Measurements from ENCODE around the gene CTNNBL1.
"Not testable (repeated sequence)": the region's sequence is repeated elsewhere in the genome, so short reads cannot be mapped to it uniquely, and the experiment has no call there.

CTNNBL1 gene

DNA sequence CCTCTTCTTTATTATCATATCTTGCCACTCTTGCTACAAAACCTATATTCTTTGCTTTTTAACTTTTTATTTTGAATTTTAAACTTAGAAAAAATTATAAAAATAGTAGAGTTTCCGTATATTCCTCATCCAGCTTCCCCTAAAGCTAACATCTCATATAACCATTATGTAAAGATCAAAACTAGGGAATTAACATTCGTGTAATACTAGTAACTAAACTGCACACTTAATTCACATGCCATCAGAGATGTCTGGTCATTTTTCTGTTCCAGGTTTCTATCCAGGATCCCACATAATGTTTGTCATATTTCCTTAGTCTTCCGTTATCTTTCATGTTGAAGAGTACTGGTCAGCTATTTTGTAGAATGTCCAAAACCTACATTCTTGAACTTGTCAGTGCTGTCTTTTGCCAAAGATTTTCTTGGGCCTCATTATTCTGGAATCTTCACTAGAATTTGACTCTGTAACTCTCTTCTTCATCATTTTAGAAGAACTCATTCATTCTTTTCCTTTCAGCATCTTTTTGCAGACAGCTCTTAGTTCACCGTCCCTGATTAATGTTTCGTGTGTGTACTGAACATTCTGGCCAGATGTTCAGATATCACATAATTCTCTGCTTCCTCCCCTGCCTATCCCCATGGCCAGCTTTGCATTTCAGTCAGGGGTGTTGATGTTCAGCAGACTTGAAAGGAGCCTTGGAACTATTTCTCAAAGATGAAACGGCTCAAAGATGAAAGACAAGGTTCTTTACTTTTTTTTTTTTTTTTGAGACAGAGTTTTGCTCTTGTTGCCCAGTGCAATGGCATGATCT, 9.4 kb downstream of the CTNNBL1 start:
- H3K4me3 ChIP-seq (ENCODE audit: low read length), result no peak overlapping the region
- no peaks in the 10 kb centered on the region for H3K27me3 ChIP-seq (ENCODE audit: insufficient read depth, low read length)
- peaks cover 3% of the 10 kb centered on the region for H3K9me3 ChIP-seq (ENCODE audit: low read length)
- no peaks in the 10 kb centered on the region for H3K4me1 ChIP-seq (ENCODE audit: insufficient read depth, low read length)
- H3K36me3 ChIP-seq (ENCODE audit: insufficient read depth, low read length), result peaks cover 3% of the 10 kb centered on the region
- H2AFZ ChIP-seq (ENCODE audit: low read depth, low read length), result no peak overlapping the region

DNA sequence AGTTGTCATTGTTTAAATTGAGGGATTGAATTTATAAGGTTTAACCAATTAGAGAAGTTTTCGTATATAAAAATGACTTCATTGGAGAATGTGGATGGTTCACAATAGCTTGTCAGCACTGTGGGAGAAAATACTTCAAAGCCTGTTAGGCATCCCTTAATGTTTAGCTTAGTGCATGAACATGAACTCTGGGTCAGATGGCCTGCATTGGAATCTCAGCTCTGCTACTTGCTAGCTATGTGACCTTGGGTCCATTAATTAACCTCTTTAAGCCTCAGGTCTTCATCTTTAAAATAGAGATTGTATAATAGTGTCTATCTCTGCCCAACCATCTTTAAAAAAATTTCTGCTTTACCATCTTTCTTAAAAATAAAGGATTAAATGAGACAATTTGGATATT, 11.1 kb downstream of the CTNNBL1 start:
- Histone ChIP-seq H3K9me3 (ENCODE audit: low read length) (peaks cover 3% of the 10 kb centered on the region), H3K36me3 (ENCODE audit: insufficient read depth, low read length) (no peaks in the 10 kb centered on the region), H3K4me1 (ENCODE audit: insufficient read depth, low read length) (peaks cover 4% of the 10 kb centered on the region), H3K27me3 (ENCODE audit: insufficient read depth, low read length) (no peaks in the 10 kb centered on the region), H3K4me3 (ENCODE audit: low read length) (no peak overlapping the region), H2AFZ (ENCODE audit: low read depth, low read length) (no peak overlapping the region)

DNA sequence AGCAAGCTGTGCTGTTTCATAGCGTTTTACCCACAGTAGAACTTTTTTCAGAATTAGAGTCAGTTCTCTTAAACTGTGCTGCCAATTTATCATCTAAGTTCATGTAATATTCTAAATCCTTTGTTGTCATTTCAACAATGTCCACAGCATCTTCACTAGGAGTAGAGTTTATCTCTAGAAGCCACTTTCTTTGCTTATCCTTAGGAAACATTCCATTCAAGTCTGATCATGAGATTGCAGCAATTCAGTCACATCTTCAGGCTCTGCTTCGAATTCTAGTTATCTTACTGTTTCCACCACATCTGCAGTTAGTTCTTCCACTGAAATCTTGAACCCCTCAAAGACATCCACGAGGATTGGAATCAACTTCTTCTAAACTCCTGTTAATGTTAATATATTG, 12.5 kb downstream of the CTNNBL1 start:
- no peak overlapping the region for H3K4me3 ChIP-seq (ENCODE audit: low read length)
- no peaks in the 10 kb centered on the region for H3K36me3 ChIP-seq (ENCODE audit: insufficient read depth, low read length)
- H3K9me3 ChIP-seq (ENCODE audit: low read length), result peaks cover 3% of the 10 kb centered on the region
- H3K4me1 ChIP-seq (ENCODE audit: insufficient read depth, low read length), result peaks cover 4% of the 10 kb centered on the region
- no peak overlapping the region for H2AFZ ChIP-seq (ENCODE audit: low read depth, low read length)
- H3K27me3 ChIP-seq (ENCODE audit: insufficient read depth, low read length), result no peaks in the 10 kb centered on the region

GRCh38 chr20:37711001-37711400, 17.2 kb downstream of the CTNNBL1 start:
- Histone ChIP-seq H3K4me1 (ENCODE audit: insufficient read depth, low read length) (peaks cover 4% of the 10 kb centered on the region), H3K27me3 (ENCODE audit: insufficient read depth, low read length) (no peaks in the 10 kb centered on the region), H3K4me3 (ENCODE audit: low read length) (no peak overlapping the region), H3K9me3 (ENCODE audit: low read length) (peaks cover 3% of the 10 kb centered on the region), H2AFZ (ENCODE audit: low read depth, low read length) (no peak overlapping the region), H3K36me3 (ENCODE audit: insufficient read depth, low read length) (no peaks in the 10 kb centered on the region)

- Histone ChIP-seq H3K27me3 (ENCODE audit: insufficient read depth, low read length) (no peaks in the 10 kb centered on the region), H3K36me3 (ENCODE audit: insufficient read depth, low read length) (no peaks in the 10 kb centered on the region), H3K9me3 (ENCODE audit: low read length) (peaks cover 5% of the 10 kb centered on the region), H3K4me1 (ENCODE audit: insufficient read depth, low read length) (peaks cover 4% of the 10 kb centered on the region), H3K4me3 (ENCODE audit: low read length) (no peak overlapping the region), H2AFZ (ENCODE audit: low read depth, low read length) (no peak overlapping the region)
These were observed 18.4 kb downstream of the CTNNBL1 start for GRCh38 chr20:37711994-37712964.

DNA sequence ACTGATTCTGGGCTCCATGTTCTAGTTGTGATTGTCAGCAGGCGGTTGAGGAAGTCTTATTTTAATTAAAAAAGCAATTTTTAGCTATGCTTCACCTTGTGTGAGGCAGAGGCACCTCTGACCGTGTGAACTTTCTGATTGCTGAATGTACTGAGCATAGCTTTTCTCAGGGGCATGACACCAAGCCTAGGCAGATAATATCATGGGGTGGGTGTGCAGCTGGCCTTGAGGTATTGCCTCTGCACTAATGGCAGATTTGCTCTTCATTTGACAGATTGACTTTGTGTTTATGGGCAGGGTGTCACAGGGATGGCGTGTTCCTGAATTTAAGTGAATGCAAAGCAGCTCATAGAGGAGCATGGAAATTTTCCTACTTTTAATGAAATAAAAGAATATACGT, 19.6 kb downstream of the CTNNBL1 start:
- H3K4me1 ChIP-seq (ENCODE audit: insufficient read depth, low read length), result peaks cover 4% of the 10 kb centered on the region
- no peaks in the 10 kb centered on the region for H3K27me3 ChIP-seq (ENCODE audit: insufficient read depth, low read length)
- H3K36me3 ChIP-seq (ENCODE audit: insufficient read depth, low read length), result no peaks in the 10 kb centered on the region
- peaks cover 1% of the 10 kb centered on the region for H3K9me3 ChIP-seq (ENCODE audit: low read length)
- no peak overlapping the region for H3K4me3 ChIP-seq (ENCODE audit: low read length)
- no peak overlapping the region for H2AFZ ChIP-seq (ENCODE audit: low read depth, low read length)

DNA sequence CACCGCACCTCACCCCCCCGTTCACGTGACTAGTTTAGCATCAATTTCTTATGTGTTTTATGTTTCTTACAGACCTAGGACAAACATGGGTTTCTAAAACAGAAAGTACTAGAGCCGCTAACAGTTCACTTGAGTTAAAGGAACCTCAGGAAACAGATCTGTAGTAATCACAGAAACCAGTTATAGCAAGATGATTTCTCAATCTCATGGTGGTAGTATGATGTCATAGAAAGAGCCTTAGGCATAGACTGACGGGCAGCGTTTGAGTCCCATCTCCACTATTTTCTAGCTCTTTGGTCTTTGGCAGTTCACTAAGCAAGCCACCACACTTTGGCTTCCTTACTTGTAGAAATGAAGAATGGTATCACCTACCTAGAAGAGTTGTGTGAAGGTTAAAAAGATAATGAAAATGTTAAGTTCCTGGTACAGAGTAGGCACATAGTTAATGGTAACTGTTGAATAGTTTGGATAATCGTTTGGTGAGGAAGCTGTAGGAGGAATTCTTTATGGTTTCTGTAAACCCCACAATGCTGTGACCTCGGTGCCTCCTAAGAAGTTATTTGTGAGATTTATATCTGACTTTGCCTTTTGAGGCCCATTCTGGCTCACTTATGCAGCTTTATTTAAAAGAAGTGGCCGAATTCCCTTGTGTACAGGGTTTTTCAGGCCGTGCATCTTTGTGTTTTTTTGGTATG, 21.3 kb downstream of the CTNNBL1 start:
- Histone ChIP-seq H3K36me3 (ENCODE audit: insufficient read depth, low read length) (no peaks in the 10 kb centered on the region), H2AFZ (ENCODE audit: low read depth, low read length) (no peak overlapping the region), H3K9me3 (ENCODE audit: low read length) (peaks cover 1% of the 10 kb centered on the region), H3K4me1 (ENCODE audit: insufficient read depth, low read length) (no peaks in the 10 kb centered on the region), H3K27me3 (ENCODE audit: insufficient read depth, low read length) (no peaks in the 10 kb centered on the region), H3K4me3 (ENCODE audit: low read length) (no peak overlapping the region)

DNA sequence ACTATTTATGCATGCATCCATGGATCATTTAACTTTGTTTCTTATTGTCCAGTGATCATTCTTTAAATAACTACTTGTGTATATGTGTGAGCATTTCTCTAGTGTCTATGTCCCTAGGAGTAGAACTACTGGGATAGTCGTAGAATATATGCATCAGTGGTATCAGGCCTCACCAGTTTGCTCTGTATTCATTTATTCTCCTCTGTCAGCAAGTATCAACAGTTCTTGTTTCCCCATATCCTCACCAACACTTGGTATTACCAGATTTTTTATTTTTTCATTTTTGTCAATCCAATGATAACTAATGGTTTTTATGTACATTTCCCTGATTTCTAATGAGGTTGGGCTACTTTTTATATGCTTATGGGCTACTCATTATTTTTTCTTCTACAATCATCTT, 27.9 kb downstream of the CTNNBL1 start:
- Histone ChIP-seq H3K9me3 (ENCODE audit: low read length) (peaks cover 7% of the 10 kb centered on the region), H3K4me1 (ENCODE audit: insufficient read depth, low read length) (peaks cover 14% of the 10 kb centered on the region)

GRCh38 chr20:37722312-37722711, 28.5 kb downstream of the CTNNBL1 start:
- H3K27me3 ChIP-seq (ENCODE audit: insufficient read depth, low read length); H2AFZ ChIP-seq (ENCODE audit: low read depth, low read length); H3K9me3 ChIP-seq (ENCODE audit: low read length); H3K4me3 ChIP-seq (ENCODE audit: low read length); H3K36me3 ChIP-seq (ENCODE audit: insufficient read depth, low read length): not testable (repeated sequence)
- peaks cover 20% of the 10 kb centered on the region for H3K4me1 ChIP-seq (ENCODE audit: insufficient read depth, low read length)

More for the DNA sequence above, 27.9 kb downstream of the CTNNBL1 start:
- H3K36me3 ChIP-seq (ENCODE audit: insufficient read depth, low read length), result no peaks in the 10 kb centered on the region
- H3K27me3 ChIP-seq (ENCODE audit: insufficient read depth, low read length), result no peaks in the 10 kb centered on the region
- H2AFZ ChIP-seq (ENCODE audit: low read depth, low read length), result no peak overlapping the region
- no peak overlapping the region for H3K4me3 ChIP-seq (ENCODE audit: low read length)

DNA sequence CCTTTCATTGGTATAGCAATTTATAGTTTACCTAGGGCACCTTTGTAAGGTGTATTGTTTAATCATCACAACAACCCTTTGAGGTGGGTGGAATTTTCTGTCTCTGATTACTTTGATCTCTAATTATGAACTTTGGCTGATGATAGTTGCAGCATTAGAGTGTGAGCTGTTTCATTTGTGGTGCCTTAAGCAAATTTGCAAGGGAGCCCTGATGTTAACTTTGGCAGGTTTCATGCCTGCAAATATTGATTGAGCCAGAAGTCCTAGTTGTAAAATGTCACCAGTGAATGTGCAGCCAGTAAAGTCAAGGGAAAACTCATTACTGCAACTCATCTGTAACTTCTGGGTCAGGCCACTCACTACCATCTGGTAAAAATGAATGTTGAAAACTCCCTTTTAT, 29.8 kb downstream of the CTNNBL1 start:
- no peaks in the 10 kb centered on the region for H3K36me3 ChIP-seq (ENCODE audit: insufficient read depth, low read length)
- H3K4me3 ChIP-seq (ENCODE audit: low read length), result no peak overlapping the region
- no peaks in the 10 kb centered on the region for H3K27me3 ChIP-seq (ENCODE audit: insufficient read depth, low read length)
- peaks cover 33% of the 10 kb centered on the region for H3K4me1 ChIP-seq (ENCODE audit: insufficient read depth, low read length)
- peaks cover 6% of the 10 kb centered on the region for H3K9me3 ChIP-seq (ENCODE audit: low read length)
- no peak overlapping the region for H2AFZ ChIP-seq (ENCODE audit: low read depth, low read length)

DNA sequence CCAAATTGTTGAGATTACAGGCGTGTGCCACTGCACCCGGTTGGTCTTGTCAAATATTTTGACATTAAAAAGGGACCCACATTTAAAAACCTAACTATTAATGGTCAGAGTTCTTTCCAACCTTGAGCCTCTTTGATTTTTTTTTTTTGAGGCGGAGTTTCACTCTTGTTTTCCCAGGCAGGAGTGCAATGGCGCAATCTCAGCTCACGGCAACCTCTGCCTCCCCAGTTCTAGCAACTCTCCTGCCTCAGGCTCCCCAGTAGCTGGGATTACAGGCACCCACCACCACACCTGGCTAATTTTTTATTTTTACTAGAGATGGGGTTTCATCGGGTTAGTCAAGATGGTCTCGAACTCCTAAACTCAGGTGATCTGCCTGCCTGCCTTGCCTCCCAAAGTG, 31.3 kb downstream of the CTNNBL1 start:
- no peaks in the 10 kb centered on the region for H3K27me3 ChIP-seq (ENCODE audit: insufficient read depth, low read length)
- no peaks in the 10 kb centered on the region for H3K36me3 ChIP-seq (ENCODE audit: insufficient read depth, low read length)
- peaks cover 6% of the 10 kb centered on the region for H3K9me3 ChIP-seq (ENCODE audit: low read length)
- H2AFZ ChIP-seq (ENCODE audit: low read depth, low read length), result no peak overlapping the region
- no peak overlapping the region for H3K4me3 ChIP-seq (ENCODE audit: low read length)
- H3K4me1 ChIP-seq (ENCODE audit: insufficient read depth, low read length), result peaks cover 38% of the 10 kb centered on the region

DNA sequence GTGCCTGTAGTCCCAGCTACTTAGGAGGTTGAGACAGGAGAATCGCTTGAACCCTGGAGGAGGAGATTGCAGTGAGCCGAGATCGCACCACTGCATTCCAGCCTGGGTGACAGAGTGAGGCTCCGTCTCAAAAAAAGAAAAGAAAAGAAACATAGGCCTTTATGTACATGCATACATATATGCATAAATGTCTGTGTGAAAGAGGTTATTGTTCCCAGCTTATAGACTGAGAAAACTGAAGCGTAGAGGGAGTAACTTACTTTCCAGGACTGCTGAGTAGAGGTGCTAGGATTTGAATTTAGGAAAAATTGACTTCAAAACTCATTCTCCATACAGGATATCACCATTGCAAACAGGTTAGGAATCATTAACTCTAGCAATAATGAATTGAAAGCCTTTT, 32.0 kb downstream of the CTNNBL1 start:
- peaks cover 38% of the 10 kb centered on the region for H3K4me1 ChIP-seq (ENCODE audit: insufficient read depth, low read length)

DNA sequence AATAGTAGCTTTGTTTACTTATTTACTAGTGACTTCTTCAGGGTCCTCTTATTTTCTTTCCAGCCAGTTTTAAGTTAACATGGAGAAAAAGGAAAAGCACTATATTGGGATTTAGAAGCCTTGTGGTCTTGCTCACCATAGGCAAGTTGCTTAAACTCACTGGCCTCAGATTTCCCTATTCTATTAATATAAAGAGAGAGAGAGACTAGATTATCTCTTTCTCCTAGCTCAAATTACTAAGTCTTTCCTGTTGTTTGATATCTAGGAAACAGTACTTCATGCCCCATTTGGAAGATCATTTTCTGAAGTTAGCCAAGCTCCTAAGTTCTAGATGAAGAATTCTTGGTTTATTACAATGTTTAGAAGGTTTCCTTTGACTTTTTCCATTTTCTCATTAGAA, 32.5 kb downstream of the CTNNBL1 start:
- Histone ChIP-seq H3K4me1 (ENCODE audit: insufficient read depth, low read length) (peaks cover 38% of the 10 kb centered on the region), H3K9me3 (ENCODE audit: low read length) (peaks cover 5% of the 10 kb centered on the region), H2AFZ (ENCODE audit: low read depth, low read length) (no peak overlapping the region), H3K36me3 (ENCODE audit: insufficient read depth, low read length) (no peaks in the 10 kb centered on the region), H3K27me3 (ENCODE audit: insufficient read depth, low read length) (no peaks in the 10 kb centered on the region), H3K4me3 (ENCODE audit: low read length) (no peak overlapping the region)

More for the DNA sequence above, 32.0 kb downstream of the CTNNBL1 start:
- Histone ChIP-seq H3K27me3 (ENCODE audit: insufficient read depth, low read length) (no peaks in the 10 kb centered on the region), H3K9me3 (ENCODE audit: low read length) (peaks cover 6% of the 10 kb centered on the region), H3K4me3 (ENCODE audit: low read length) (no peak overlapping the region), H3K36me3 (ENCODE audit: insufficient read depth, low read length) (no peaks in the 10 kb centered on the region), H2AFZ (ENCODE audit: low read depth, low read length) (no peak overlapping the region)

Data from neuron (in vitro differentiated cells).